HG03571 (cell line): ENCODE data around the gene C12orf56.
"Not testable (repeated sequence)": the region's sequence is repeated elsewhere in the genome, so short reads cannot be mapped to it uniquely, and the experiment has no call there.

Experiments
- ATAC-seq: cut with Tn5 transposase; IDR thresholded peaks from one replicate; pipeline ENCODE4 v1.9.1; 2021; ENCODE audit not compliant: unreplicated experiment

C12orf56 gene

GRCh38 chr12:64389154-64389553 lies 1.4 kb downstream of the C12orf56 start:
- ATAC-seq = no peak

- ATAC-seq = no peak
Observed at GRCh38 chr12:64387197-64387816, 3.3 kb downstream of the C12orf56 start.

DNA sequence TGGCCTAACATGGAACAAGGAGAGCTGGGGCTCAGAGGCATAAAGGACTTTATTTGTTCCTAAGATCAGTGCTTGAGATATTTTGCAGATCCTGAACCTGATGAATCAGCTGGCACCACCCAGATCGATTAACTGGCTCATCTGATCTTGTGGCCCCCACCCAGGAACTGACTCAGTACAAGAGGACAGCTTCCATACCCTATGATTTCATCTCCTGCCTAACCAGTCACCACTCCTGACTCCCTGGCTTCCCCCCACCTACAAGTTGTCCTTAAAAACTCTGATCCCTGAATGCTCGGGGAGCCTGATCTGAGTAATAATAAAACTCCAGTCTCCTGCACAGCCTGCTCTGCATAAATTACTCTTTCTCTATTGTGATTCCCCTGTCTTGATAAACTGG lies 5.1 kb downstream of the C12orf56 start:
- ATAC-seq = no peak

DNA sequence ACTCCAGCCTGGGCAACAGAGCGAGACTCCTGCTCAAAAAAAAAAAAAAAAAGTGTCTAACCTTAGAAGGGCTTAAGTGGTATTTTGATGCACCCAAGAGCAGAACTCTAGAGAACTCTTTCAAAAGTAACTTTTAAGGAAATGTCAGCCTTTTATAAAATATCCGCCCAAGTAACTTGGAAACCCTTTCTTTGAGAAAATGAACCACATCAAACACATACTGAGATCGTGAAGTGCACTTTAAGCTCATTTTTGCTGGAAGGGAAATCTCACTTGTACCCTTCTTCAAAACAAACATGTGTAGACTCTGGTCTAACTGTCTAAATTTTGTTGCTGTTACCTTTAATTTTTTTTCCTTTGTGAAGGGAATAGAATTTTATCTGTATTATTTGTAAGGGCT lies 5.5 kb downstream of the C12orf56 start:
- ATAC-seq = no peak

DNA sequence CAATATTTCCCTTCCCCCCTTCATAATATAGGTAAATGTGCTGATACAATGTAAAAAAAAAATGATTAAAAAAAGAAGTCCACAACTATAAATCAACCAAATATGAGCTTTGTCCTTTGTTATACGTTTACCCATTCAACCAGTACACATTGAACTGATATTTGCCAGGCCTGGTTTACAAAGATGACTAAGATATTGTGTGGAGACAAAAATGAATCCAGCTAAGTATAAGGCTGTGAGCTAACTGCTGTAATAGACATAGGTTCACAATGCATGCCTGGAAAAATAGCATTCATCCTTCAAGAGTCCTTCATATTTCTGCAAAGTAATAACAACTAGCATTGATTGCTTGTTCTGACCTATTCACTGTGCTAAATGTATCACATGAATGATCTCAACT lies 6.9 kb downstream of the C12orf56 start:
- no peak for ATAC-seq

DNA sequence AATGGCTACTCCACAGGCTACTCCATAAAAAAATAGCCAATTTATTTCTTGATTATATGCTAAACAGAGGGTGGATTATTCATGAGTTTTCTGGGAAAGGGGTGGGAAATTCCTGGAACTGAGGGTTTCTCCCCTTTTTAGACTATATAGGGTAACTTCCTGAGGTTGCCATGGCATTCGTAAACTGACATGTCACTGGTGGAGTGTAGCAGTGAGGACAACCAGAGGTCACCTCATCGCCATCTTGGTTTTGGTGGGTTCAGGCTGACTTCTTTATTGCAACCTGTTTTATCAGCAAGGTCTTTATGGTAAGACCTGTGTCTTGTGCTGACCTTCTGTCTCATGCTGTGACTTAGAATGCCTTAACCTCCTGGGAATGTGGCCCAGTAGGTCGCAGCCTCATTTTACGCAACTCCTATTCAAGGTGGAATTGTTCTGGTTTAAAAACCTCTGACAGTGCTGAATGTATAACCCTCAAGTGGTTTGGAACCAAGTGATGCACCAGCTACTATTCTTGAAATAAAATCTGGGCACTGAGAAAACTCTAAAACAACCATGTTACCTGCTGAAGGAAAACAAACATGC lies 27.7 kb downstream of the C12orf56 start:
- ATAC-seq = no peak

- not testable (repeated sequence) for ATAC-seq
Observed at GRCh38 chr12:64361173-64361572, 29.4 kb downstream of the C12orf56 start.

- not testable (repeated sequence) for ATAC-seq
Observed at GRCh38 chr12:64356209-64356608, 34.3 kb downstream of the C12orf56 start.

GRCh38 chr12:64352181-64352580 lies 38.4 kb downstream of the C12orf56 start:
- no peak for ATAC-seq

DNA sequence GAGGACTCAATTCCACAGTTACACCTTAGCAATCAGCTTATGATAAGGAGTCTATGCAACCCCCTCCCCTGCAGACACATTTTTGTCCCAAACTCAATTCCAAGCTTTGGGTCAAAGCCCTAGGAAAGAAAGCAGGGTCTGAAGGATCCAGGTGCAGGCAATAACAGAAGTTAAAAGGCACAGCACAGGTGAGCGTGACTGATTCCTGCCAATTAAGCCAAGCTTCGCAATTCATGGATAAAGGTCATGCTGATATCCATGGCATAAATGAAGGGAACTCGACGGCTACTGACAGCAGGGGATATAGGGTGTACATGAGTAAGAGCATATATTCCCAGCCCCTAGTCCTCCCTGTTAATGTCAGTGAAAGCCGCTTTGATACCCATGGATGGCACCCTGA lies 39.3 kb downstream of the C12orf56 start:
- ATAC-seq = no peak

- ATAC-seq = no peak
Observed at GRCh38 chr12:64347630-64348029, 42.9 kb downstream of the C12orf56 start.

DNA sequence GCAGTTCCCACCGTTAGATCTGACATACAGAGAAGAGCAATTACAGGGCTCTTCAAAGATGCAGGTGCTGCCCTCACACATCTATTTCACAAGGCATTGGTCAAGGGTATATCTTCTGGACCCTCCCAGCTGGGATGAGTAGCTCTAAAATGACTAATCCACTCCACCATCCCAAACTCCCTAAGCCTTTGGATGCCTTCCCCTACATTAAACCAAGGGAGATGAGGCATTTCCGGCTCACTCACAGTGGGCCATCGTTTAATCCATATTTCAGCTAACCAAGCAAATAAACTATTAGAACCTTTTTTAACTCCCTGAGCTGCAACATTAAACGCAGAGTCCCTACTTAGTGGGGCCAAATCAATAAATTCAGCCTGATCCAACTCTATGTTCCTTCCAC lies 45.9 kb downstream of the C12orf56 start:
- not testable (repeated sequence) for ATAC-seq

DNA sequence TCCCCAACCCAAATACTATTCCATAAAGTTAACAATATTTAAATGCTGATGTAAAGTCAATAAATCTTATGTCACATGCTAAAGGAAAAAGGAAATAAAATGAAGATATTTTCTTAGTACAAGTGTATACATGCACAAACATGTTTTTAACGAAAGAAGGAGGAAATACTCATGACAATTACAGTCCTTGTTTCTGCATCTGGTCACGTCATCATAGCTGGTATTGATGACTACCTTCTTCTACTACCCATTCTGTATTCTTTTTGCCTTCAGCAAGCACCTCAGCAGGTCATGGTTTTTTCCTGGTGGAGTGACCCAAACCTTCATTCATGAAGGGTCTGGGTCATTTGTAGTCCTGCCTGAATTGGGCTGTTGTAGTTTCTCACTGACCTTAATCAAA lies 50.0 kb downstream of the C12orf56 start:
- ATAC-seq = not testable (repeated sequence)

DNA sequence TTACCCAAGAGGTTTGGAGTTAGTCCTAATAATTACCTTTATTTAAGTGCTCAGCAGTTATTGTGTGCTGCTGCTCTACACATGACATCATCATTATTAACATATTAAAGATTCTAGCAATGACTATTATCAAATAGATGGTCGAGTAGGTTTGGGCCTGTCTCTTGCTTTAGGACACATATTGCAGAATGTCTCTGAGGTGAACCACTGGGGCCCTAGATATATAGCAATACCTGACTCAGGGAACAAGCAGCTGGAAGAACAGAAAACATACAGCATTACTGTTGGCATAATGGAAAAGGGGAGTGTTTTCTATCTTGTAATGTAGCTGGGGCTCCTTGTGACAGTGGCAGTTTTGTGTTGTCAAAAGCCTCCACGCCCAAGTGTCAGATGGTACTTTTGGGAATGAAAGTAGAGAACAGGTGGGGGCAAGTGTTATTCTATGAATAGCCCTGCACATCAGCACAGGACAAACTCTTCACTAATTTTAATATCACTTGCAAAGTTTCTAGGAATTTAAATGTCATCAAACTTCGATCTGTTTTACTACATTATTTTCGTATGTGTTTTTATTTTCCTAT lies 54.6 kb downstream of the C12orf56 start:
- ATAC-seq = no peak

- ATAC-seq = no peak
Observed at GRCh38 chr12:64332938-64333337, 57.6 kb downstream of the C12orf56 start.

GRCh38 chr12:64332296-64332695 lies 58.3 kb downstream of the C12orf56 start:
- no peak for ATAC-seq

DNA sequence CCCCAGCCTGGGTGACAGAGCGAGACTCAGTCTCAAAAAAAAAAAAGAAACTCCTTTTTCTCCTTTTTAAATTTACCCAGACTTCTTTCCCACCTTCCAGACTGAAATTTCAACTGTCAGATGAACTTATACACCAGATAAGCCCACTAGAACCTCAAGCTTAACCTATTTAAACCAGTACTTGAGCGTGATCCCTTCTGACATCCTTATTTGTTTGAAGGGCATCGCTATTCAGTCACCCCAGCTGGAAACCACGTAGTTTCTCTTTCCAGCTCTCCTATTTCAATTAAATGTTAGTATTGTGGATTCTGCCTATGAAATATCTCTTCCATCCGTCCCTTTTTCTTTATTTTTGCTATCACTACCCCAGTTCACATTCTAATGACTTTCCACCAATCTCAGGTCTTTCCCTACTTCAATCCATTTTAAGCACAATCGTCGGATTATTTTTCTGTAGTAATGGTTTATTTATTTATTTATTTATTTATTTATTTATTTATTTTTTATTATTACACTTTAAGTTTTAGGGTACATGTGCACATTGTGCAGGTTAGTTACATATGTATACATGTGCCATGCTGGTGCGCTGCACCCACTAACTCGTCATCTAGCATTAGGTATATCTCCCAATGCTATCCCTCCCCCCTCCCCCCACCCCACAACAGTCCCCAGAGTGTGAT lies 61.4 kb downstream of the C12orf56 start:
- not testable (repeated sequence) for ATAC-seq

GRCh38 chr12:64325055-64325454 lies 65.5 kb downstream of the C12orf56 start:
- no peak for ATAC-seq

- no peak for ATAC-seq
Observed at GRCh38 chr12:64323476-64324225, 66.9 kb downstream of the C12orf56 start.

DNA sequence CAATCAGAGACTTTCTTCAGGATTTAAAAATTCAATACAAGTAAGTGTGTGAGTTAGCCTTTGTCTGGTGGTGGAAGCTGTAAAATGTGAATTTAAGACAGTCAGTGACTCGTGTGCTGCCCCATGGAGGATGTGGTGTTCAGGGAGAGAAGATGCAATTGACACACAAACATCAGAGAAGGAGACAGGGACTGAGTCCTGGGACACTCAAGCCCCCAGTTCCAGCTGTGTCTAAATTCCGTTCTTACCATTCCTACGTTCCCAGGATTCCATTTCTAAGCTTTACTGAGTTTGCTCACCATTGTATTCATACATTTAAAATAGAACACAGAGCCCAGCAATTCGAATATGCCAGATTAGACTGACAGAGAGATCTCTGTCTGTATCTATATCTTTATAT lies 67.6 kb downstream of the C12orf56 start:
- ATAC-seq = no peak

DNA sequence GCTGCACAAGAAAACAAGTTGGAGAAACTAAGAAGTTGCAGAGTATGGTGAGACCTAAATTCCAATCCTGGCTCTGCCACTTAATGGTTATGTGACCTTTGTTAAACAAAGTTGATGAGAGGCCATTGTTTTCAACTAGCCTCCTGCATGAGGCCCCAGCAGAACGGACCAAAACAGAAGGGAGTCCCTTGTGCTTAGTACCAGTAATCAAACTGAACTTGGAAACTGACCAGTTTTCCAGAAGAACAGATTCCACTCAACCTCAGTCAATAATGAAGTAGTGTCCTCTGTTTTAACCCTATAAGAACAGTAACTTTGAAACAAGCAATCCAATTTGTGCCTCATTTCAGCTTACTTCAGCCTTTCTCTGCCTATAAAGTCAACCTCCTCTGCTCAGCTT lies 69.9 kb downstream of the C12orf56 start:
- ATAC-seq = no peak
